ENCODE measurements around the gene PPIF.

DNA sequence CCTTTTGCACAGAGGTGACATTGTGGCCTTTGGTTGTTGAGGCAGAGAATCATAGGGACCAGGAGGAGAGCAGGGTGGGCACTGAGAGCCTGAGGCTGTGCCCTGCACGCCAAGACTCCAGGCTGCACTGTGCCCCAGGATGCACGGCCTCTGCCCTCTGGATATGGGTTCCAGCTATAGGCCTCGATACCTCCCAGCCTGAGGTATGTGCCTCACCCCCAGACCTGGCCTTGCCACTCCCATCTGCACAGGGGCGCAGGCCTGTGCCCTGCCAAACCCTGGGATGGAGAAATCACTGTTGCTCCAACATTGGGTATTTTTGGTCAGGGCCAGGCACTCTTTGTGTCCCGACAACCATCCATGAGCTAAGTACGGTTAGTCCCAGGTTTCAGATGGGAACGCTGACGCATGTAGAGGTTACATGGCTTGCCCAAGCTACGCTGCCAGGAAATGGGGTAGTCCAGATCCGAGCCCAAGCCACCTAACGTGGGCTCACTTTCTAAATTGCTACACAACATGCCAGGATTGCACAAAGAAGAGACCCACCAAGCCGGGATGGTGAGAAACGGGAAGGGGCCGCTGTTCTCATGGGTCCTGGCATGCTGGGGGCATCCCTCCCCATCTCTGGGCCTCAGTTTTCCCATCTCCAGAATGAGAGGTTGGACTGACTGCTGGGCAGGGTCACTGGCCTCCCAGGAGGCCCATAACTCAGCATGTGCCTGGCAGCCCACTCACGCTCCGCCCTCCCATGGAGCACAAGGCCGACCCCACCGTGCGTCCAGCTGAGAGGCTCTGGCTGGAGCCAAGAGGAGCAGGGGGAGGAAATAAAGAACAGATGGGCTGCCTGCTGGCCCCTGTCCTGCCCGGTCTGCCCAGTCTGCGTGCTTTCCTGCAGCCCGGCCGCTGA, 54.0 kb downstream of the PPIF start:
- TF ChIP-seq POLR2A (IDR thresholded peaks at IDR 0.05; ENCODE audit: low read length) (no peak), GATA1 (IDR thresholded peaks at IDR 0.05; ENCODE audit: low read depth, low read length) (no peak)

Measured in erythroblast (primary cell).